Airway epithelial cell (primary cell): ENCODE measurements around the gene C1S. TPM values are rescaled to one million over a fixed set of nuclear protein-coding genes. Genes with fewer than 3 reads are reported as not detected.

Source experiments
- total RNA-seq: library from RNA; depleted of rRNA; stranded (reverse); fragments of >200 nt; gene quantifications from 2 replicates; pipeline ENCODE4 v1.2.3, GENCODE V29; 2015

Gene C1S
- 1.6 and 2.1 TPM in 2 replicates for total RNA-seq

DNA sequence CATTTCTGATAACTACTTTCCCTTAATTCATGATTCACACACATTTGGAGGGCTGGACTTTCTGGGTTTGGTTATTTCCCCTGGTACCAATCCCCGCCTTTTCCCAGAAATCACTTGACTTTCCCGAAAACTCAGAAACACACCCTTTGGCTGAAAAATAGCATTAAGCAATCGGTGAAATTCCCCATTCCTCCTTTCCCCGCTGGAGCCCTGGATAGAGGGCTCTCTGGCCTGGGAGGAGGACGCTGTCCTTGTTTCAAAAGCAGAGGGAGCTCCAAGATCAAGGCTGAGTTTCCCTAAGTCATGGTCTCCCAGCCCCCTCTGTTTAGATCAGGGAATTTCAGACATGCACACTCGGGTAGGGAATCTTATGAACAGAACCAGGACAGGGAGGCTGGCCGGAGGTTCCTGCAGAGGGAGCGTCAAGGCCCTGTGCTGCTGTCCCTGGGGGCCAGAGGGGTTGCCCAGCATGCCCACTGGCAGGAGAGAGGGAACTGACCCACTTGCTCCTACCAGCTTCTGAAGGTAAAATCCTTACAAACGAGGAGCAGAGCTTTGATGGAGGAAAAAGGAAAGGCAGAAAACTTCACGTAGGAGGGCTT is at the start of gene C1S:
C1S (plus strand) TSS at position 366 of the 602 bp plus-strand sequence. CDS start 1,195 bp downstream, outside the sequence.

DNA sequence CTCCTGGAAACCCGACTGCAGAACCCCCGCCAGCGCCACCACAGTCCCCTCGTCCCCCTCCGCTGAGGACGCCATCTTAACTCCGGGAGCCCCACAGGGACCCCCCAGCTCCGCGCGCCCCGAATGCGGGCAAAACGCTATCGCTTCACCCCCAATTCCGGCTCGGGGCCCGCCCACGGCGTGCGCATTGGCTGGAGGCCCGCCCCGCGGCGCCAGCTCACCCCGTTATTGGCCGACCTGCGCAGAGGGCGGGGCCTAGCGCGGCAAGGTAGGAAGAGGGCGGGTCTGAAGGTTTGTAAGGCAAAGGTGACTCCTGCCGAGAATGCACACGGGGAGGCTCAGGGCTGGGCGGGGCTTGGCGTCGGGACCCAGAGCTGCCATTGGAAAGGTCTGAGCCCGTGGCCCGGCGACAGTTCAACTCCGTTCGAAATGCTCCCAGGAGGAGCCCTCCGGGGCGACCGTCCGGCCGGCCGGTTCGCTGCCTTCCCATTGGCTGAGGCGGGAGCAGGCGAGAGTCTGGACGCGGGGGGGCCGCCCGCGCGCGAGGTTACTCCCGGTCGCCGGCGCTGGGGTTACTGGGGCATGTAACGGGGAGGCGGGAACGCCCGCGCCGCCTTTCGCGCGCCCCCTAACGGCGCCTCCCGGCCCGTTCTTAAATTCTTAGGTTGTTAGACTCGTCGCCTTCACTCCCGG is 42.0 kb upstream of the C1S start, which contains the start of gene LPCAT3:
LPCAT3 (minus strand) TSS at position 127 of the 693 bp plus-strand sequence; CDS start at position 75, 52 bp downstream.

DNA sequence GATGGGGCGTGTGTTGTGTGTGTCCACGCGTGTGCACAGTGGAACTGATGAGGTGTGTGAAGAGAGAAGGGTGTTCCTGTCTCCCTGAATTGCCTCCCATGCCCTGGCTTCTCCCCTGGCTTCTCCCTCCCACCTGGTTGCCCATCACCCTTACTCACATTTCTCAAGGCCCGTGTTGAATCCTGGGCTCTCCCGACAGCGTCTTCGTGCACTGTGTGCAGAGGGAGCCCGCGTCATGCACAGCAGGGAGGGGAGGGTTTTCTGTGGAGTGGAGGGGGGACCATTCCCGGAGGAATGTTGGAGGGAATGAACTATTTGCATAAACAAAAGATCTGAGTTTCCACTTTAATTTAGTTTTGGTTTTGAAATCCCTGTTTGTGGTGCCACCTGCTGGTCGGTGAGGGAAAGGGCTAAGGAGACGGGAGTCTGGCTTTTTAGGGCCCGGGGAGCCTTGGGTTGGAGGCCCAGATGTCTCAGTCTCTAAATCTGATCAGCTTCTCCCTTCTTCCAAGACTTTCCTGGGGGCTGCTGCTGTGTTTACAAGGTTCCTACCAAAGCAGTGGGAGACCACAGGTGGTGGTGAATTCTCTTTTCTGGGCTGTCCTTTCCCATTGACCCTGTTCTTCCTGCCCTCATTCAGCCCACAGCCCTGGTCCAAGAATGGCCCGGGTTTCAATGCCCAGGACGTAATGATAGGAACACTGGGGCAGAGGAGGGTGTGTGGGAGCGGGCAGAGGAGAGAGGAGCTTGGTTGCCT is 31.9 kb downstream of the C1S start, which contains the start of gene C1R:
C1R (minus strand) TSS at position 217 of the 757 bp plus-strand sequence; CDS start at position 160, 57 bp downstream.

DNA sequence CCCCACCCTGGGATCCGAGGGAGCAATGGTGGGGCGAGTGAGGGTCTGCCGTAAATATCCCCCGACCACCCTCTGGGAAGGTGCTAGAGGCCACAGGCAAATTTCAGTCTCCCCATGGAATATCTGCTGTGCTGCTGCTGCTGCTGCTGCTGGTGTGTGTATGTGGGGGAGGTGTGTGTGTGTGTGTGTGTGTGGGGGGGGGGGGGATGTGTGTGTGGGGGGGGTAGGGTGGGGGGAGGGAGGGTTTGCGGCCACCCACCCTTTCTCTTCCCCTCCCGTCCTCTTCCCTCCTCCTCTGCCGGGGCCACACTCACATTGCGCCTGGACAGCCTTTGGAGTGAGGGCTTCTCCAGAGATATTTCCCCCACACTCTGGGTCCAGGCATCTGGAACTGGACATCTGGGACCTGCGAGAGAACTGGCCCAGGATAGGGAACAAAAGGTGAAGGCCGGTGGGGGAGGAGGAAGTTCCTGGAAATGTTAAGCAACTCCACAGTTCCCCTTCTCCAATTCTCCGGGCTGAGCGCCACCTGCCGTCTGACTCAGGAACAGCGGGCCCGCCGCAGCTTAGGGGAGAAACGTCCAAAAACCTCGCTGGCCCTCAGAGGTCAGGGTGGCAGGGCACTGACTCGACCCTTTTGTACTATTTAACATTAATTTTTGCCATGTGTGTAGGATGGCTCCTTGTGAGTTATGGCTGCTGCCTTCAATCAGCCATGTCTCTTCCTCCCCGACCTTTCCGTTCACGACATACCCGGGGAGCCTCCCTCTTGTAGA is 48.5 kb downstream of the C1S start, which contains the start of gene C1RL:
C1RL (minus strand) TSS at position 419 of the 776 bp plus-strand sequence; CDS start at position 385, 34 bp downstream.

Other genes with a start within 250 kb of the C1S start
- 0.09 and 0.21 TPM in 2 replicates for gene GPR162, start 238.9 kb upstream of the C1S start, total RNA-seq
- 19.7 and 23.4 TPM in 2 replicates for gene P3H3, start 232.3 kb upstream of the C1S start, total RNA-seq
- 0.28 and 0.92 TPM in 2 replicates for gene GNB3, start 219.8 kb upstream of the C1S start, total RNA-seq
- 23.6 and 41.0 TPM in 2 replicates for gene CDCA3, start 209.4 kb upstream of the C1S start, total RNA-seq
- 72.2 and 82.5 TPM in 2 replicates for gene USP5, start 208.6 kb upstream of the C1S start, total RNA-seq
- 1,425 and 1,466 TPM in 2 replicates for gene TPI1, start 193.2 kb upstream of the C1S start, total RNA-seq
- gene SPSB2, start 187.4 kb upstream of the C1S start, total RNA-seq: 8.6 and 11.8 TPM in 2 replicates
- gene LRRC23, start 155.9 kb upstream of the C1S start, total RNA-seq: 5.9 and 8.9 TPM in 2 replicates
- gene ENO2, start 146.1 kb upstream of the C1S start, total RNA-seq: 8.0 and 11.1 TPM in 2 replicates
- 13.0 and 21.7 TPM in 2 replicates for gene ATN1, start 132.8 kb upstream of the C1S start, total RNA-seq
- gene RNU7-1, start 116.9 kb upstream of the C1S start, total RNA-seq: not detected in 2 replicates
- gene C12orf57, start 116.7 kb upstream of the C1S start, total RNA-seq: 103 and 166 TPM in 2 replicates
- gene PTPN6, start 109.4 kb upstream of the C1S start, total RNA-seq: 17.7 and 21.0 TPM in 2 replicates
- gene PHB2, start 90.1 kb upstream of the C1S start, total RNA-seq: 217 and 322 TPM in 2 replicates
- gene EMG1, start 89.8 kb upstream of the C1S start, total RNA-seq: 95.7 and 103 TPM in 2 replicates
- 25.0 and 39.4 TPM in 2 replicates for gene LPCAT3, start 42.2 kb upstream of the C1S start, total RNA-seq
- gene C1R, start 31.7 kb downstream of the C1S start, total RNA-seq: 8.7 and 8.8 TPM in 2 replicates
- 16.6 and 25.3 TPM in 2 replicates for gene C1RL, start 48.5 kb downstream of the C1S start, total RNA-seq
- not detected in 2 replicates for gene RBP5, start 68.2 kb downstream of the C1S start, total RNA-seq
- 13.5 and 19.3 TPM in 2 replicates for gene CLSTN3, start 69.7 kb downstream of the C1S start, total RNA-seq
- gene PEX5, start 129.0 kb downstream of the C1S start, total RNA-seq: 16.2 and 25.7 TPM in 2 replicates
- not detected in 2 replicates for gene ACSM4, start 243.4 kb downstream of the C1S start, total RNA-seq